Astrocyte (in vitro differentiated cells and primary cell): ENCODE data around the gene ZNF540. TPM values are rescaled to one million over a fixed set of nuclear protein-coding genes. Genes with fewer than 3 reads are reported as not detected.
A peak's percentile ranks its signal among the peaks of the same experiment; 100 is the strongest.

Experiments used
- DNase-seq: peaks from one replicate; pipeline ENCODE4 v3.0.0-alpha.2; 2010; ENCODE audit warnings: low read depth
- FAIRE-seq: peaks from 2 replicates; lab custom pipeline; 2011; peaks lifted over from hg19 to GRCh38; lab: Jason Lieb, UNC
- H2AFZ ChIP-seq: 2 replicates; pipeline ENCODE4 v1.6.0; 2012; ENCODE audit warnings: low read depth, low read length, inconsistent platforms
- H3K27ac ChIP-seq: 2 replicates; pipeline ENCODE4 v1.5.1; 2011; ENCODE audit warnings: low read depth, low read length, inconsistent platforms
- H3K27me3 ChIP-seq: 2 replicates; pipeline ENCODE4 v1.6.0; 2011; ENCODE audit warnings: low read length, inconsistent platforms; ENCODE audit not compliant: insufficient read depth
- H3K36me3 ChIP-seq: 2 replicates; pipeline ENCODE4 v1.5.1; 2011; ENCODE audit warnings: low read length, inconsistent platforms; ENCODE audit not compliant: insufficient read depth
- H3K4me1 ChIP-seq: 2 replicates; pipeline ENCODE4 v1.5.1; 2011; ENCODE audit warnings: low read length, inconsistent platforms; ENCODE audit not compliant: insufficient read depth
- H3K4me2 ChIP-seq: 2 replicates; pipeline ENCODE4 v1.6.0; 2012; ENCODE audit warnings: low read length, inconsistent platforms
- H3K4me3 ChIP-seq: 2 replicates; pipeline ENCODE4 v1.5.1; 2011; ENCODE audit warnings: low read depth, mild to moderate bottlenecking, low read length, inconsistent platforms; ENCODE audit not compliant: insufficient read depth
- H3K79me2 ChIP-seq: 2 replicates; pipeline ENCODE4 v1.6.0; 2012; ENCODE audit warnings: mild to moderate bottlenecking, low read length, inconsistent platforms; ENCODE audit not compliant: insufficient read depth
- H3K9ac ChIP-seq: 2 replicates; pipeline ENCODE4 v1.6.0; 2012; ENCODE audit warnings: mild to moderate bottlenecking, low read length, inconsistent platforms
- H3K9me3 ChIP-seq: 2 replicates; pipeline ENCODE4 v1.5.1; 2012; ENCODE audit warnings: low read depth, mild to moderate bottlenecking, low read length, inconsistent platforms; ENCODE audit not compliant: insufficient read depth
- H4K20me1 ChIP-seq: 2 replicates; pipeline ENCODE4 v1.6.0; 2012; ENCODE audit warnings: low read length, inconsistent platforms; ENCODE audit not compliant: insufficient read depth
- H3K27ac Mint-ChIP-seq: one replicate; pipeline ENCODE4 v1.8.0; 2021; ENCODE audit warnings: mild to moderate bottlenecking, mixed read lengths; ENCODE audit not compliant: unreplicated experiment
- H3K27me3 Mint-ChIP-seq: one replicate; pipeline ENCODE4 v1.8.0; 2021; ENCODE audit warnings: low read depth, mixed read lengths; ENCODE audit not compliant: unreplicated experiment
- H3K36me3 Mint-ChIP-seq: one replicate; pipeline ENCODE4 v1.8.0; 2021; ENCODE audit warnings: low read depth, mixed read lengths; ENCODE audit not compliant: unreplicated experiment
- H3K4me1 Mint-ChIP-seq: one replicate; pipeline ENCODE4 v1.8.0; 2021; ENCODE audit warnings: low read depth, mixed read lengths; ENCODE audit not compliant: unreplicated experiment
- H3K4me3 Mint-ChIP-seq: one replicate; pipeline ENCODE4 v1.8.0; 2021; ENCODE audit warnings: mild to moderate bottlenecking, moderate library complexity, mixed read lengths; ENCODE audit not compliant: unreplicated experiment
- H3K9me3 Mint-ChIP-seq: one replicate; pipeline ENCODE4 v1.8.0; 2021; ENCODE audit warnings: mild to moderate bottlenecking, mixed read lengths; ENCODE audit not compliant: unreplicated experiment
- EZH2 ChIP-seq: IDR thresholded peaks from 2 replicates; pipeline ENCODE4 v1.6.1; 2012; ENCODE audit warnings: mild to moderate bottlenecking, low read length, inconsistent platforms; ENCODE audit not compliant: insufficient read depth
- total RNA-seq: library from RNA; stranded (reverse); gene quantifications from 2 replicates; pipeline ENCODE4 v1.2.1, GENCODE V29; 2021
- TF ChIP-seq, protein P1 (sequence below): IDR thresholded peaks from 2 replicates; pipeline ENCODE4 v1.5.1; 2011; ENCODE audit warnings: low read depth, mild to moderate bottlenecking, inconsistent platforms, low read length, moderate library complexity; ENCODE audit not compliant: insufficient read depth

Gene ZNF540
- total RNA-seq, 1 donor from 2014 or later: 0.66 TPM

DNA sequence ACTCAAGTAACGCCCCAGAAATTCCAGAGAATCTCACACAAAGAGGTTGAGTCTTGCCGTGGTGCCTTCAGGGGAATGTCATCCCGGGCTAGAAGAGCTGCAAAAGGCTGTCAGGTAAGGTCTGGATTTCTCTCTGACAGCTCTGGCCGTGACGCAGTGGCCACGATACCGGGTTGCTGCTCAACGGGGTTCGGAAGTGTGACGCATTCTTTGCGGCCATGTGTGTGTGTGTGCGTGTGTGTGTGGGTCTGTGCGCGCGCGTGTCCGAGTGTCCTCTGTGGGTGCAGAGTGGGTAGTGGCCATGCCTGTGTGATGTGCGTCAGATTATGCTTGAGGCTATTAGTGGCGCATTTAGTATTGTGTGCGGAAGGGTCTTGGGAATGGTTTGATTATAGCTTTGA, 306 bp downstream of the ZNF540 start:
- no peaks in the 10 kb centered on the region for H3K79me2 ChIP-seq
- Mint-ChIP-seq H3K36me3 (peaks cover 4% of the 10 kb centered on the region), H3K27me3 (no peaks in the 10 kb centered on the region), H3K4me3 (peak overlapping the region; percentile 98), H3K27ac (peak overlapping the region; percentile 91), H3K9me3 (peaks cover 21% of the 10 kb centered on the region), H3K4me1 (no peaks in the 10 kb centered on the region)
- H4K20me1 ChIP-seq: no peaks in the 10 kb centered on the region
- peak overlapping the region; percentile 77 for H3K9ac ChIP-seq
- H2AFZ ChIP-seq: peak overlapping the region; percentile 97
- no peaks in the 10 kb centered on the region for H3K27me3 ChIP-seq
- peaks cover 13% of the 10 kb centered on the region for H3K4me1 ChIP-seq
- peak overlapping the region; percentile 66 for H3K27ac ChIP-seq
- TF ChIP-seq EZH2: no peak
- TF ChIP-seq, protein P1, sequence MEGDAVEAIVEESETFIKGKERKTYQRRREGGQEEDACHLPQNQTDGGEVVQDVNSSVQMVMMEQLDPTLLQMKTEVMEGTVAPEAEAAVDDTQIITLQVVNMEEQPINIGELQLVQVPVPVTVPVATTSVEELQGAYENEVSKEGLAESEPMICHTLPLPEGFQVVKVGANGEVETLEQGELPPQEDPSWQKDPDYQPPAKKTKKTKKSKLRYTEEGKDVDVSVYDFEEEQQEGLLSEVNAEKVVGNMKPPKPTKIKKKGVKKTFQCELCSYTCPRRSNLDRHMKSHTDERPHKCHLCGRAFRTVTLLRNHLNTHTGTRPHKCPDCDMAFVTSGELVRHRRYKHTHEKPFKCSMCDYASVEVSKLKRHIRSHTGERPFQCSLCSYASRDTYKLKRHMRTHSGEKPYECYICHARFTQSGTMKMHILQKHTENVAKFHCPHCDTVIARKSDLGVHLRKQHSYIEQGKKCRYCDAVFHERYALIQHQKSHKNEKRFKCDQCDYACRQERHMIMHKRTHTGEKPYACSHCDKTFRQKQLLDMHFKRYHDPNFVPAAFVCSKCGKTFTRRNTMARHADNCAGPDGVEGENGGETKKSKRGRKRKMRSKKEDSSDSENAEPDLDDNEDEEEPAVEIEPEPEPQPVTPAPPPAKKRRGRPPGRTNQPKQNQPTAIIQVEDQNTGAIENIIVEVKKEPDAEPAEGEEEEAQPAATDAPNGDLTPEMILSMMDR: no peak
- H3K4me3 ChIP-seq: peak overlapping the region; percentile 85
- H3K4me2 ChIP-seq: peak overlapping the region; percentile 98
- no peaks in the 10 kb centered on the region for H3K36me3 ChIP-seq
- H3K9me3 ChIP-seq: no peaks in the 10 kb centered on the region
- FAIRE-seq: no peak
- DNase-seq: peak; percentile 74

DNA sequence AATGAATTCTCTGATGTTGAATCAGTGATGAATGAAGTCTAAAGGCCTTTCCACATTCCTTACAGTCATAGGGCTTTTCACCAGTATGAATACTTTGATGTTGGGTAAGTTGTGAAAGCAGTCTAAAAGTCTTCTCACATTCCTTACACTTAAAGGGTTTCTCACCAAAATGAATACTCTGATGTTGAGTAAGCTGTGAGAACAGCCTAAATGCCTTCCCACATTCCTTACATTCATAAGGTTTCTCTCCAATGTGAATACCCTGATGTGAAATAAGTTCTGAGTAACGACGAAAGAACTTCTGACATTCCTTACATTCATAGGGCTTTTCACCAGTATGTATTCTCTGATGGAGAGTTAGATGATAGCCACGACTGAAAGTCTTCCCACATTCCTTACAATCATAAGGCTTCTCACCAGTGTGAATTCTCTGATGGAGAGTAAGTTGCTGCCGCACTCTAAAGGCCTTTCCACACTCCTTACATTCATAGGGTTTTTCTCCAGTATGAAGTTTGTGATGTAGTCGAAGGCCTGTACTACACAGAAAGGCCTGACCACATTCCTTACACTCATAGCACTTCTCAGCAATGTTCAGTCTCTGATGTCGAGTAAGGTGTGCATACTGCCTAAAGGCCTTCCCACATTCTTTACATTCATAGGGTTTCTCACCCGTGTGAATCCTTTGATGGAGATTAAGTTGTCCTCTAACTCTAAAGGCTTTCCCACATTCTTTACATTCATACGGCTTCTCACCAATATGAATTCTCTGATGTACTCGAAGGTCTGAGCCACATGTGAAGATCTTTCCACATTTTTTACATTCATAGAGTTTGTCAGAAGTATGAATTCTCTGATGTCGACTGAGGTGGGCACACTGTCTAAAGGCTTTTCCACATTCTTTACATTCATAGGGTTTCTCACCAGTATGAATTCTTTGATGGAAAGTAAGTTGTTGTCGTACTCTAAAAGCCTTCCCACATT, 40.7 kb downstream of the ZNF540 start:
- no peak overlapping the region for H3K27ac Mint-ChIP-seq
- H3K4me2 ChIP-seq: no peak overlapping the region
- no peaks in the 10 kb centered on the region for H3K4me1 Mint-ChIP-seq
- H3K79me2 ChIP-seq: no peaks in the 10 kb centered on the region
- no peak for DNase-seq
- no peaks in the 10 kb centered on the region for H3K4me1 ChIP-seq
- no peak overlapping the region for H3K9ac ChIP-seq
- H3K9me3 ChIP-seq: peaks cover 36% of the 10 kb centered on the region
- no peaks in the 10 kb centered on the region for H3K27me3 Mint-ChIP-seq
- peak; percentile 56 for FAIRE-seq
- peaks cover 55% of the 10 kb centered on the region for H3K36me3 Mint-ChIP-seq
- H3K36me3 ChIP-seq: peaks cover 20% of the 10 kb centered on the region
- no peak overlapping the region for H3K4me3 ChIP-seq
- H2AFZ ChIP-seq: no peak overlapping the region
- H3K27me3 ChIP-seq: no peaks in the 10 kb centered on the region
- H4K20me1 ChIP-seq: no peaks in the 10 kb centered on the region
- TF ChIP-seq, protein P1: no peak
- no peak for TF ChIP-seq EZH2
- peaks cover 60% of the 10 kb centered on the region for H3K9me3 Mint-ChIP-seq
- H3K27ac ChIP-seq: no peak overlapping the region
- no peak overlapping the region for H3K4me3 Mint-ChIP-seq
